ENCODE data around the gene SYNE2.
"Not testable (repeated sequence)": the region's sequence is repeated elsewhere in the genome, so short reads cannot be mapped to it uniquely, and the experiment has no call there.

SYNE2 gene

GRCh38 chr14:64201921-64202545, 349.2 kb downstream of the SYNE2 start:
- DNase-seq, result no peak

GRCh38 chr14:64202716-64203115, 349.9 kb downstream of the SYNE2 start:
- no peak for DNase-seq

GRCh38 chr14:64203366-64204006, 350.7 kb downstream of the SYNE2 start:
- DNase-seq, result no peak

GRCh38 chr14:64208261-64208660, 355.5 kb downstream of the SYNE2 start:
- no peak for DNase-seq

- DNase-seq, result no peak
Measured at GRCh38 chr14:64208981-64209380, 356.2 kb downstream of the SYNE2 start.

GRCh38 chr14:64209444-64210131, 356.8 kb downstream of the SYNE2 start:
- DNase-seq, result peak; percentile 65

- DNase-seq, result no peak
Measured at GRCh38 chr14:64210216-64210615, 357.4 kb downstream of the SYNE2 start.

- not testable (repeated sequence) for DNase-seq
Measured at GRCh38 chr14:64210912-64211311, 358.1 kb downstream of the SYNE2 start.

GRCh38 chr14:64212666-64213065, 359.9 kb downstream of the SYNE2 start:
- no peak for DNase-seq

GRCh38 chr14:64213086-64213485, 360.3 kb downstream of the SYNE2 start:
- no peak for DNase-seq

GRCh38 chr14:64213853-64214570, 361.2 kb downstream of the SYNE2 start:
- no peak for DNase-seq

GRCh38 chr14:64215274-64215673, 362.5 kb downstream of the SYNE2 start:
- DNase-seq, result no peak

- DNase-seq, result no peak
Measured at GRCh38 chr14:64215978-64216377, 363.2 kb downstream of the SYNE2 start.

- DNase-seq, result no peak
Measured at GRCh38 chr14:64217308-64217707, 364.5 kb downstream of the SYNE2 start.

GRCh38 chr14:64217834-64218233, 365.0 kb downstream of the SYNE2 start:
- no peak for DNase-seq

- DNase-seq, result no peak
Measured at GRCh38 chr14:64218344-64219240, 365.8 kb downstream of the SYNE2 start.

GRCh38 chr14:64220056-64220455, 367.3 kb downstream of the SYNE2 start:
- DNase-seq, result no peak

GRCh38 chr14:64220466-64220865, 367.7 kb downstream of the SYNE2 start:
- no peak for DNase-seq

- no peak for DNase-seq
Measured at GRCh38 chr14:64221391-64222003, 368.7 kb downstream of the SYNE2 start.

GRCh38 chr14:64225151-64225757, 372.4 kb downstream of the SYNE2 start:
- no peak for DNase-seq

GRCh38 chr14:64227856-64228255, 375.1 kb downstream of the SYNE2 start:
- DNase-seq, result no peak

- no peak for DNase-seq
Measured at GRCh38 chr14:64229489-64229888, 376.7 kb downstream of the SYNE2 start.
